ENCODE results near the gene DCP2.

DNA sequence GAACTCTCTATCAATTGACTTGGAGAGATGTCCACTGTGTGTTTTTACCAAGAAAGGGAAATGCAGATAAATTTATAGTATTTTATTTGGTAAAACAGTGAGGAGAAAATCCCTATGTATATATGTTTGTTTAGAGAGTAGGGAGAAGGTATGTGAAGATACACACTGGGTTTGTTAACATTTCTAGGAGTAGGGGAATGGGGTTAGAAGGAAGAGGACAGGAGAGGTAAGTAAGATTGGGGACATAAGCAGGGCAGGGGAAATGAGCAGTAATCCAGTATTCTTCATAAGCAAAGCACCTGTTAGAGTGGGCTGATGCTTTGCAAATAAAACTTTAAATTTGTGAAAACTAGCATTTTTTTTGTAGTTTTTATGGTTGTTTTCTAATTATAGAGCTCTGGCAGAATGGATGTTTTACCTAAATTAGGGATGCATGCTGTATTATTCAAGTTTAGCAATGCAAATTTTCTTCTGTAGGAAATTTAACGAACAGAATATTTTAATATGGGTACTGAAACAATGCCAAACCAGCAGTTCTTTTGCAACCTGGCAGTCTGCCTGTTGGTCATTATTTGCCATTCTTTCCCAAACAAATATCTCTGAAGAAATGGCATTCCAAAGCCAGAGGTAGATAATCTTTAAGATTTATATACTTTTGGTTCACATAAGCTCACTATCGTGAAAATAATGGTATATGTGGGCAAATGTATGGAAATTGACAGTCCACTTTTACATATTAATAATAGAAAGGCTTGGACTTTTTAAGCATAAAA, 19.4 kb upstream of the DCP2 start:
- TF ChIP-seq TCF3 (IDR thresholded peaks at IDR 0.05; ENCODE audit: borderline replicate concordance, insufficient read depth, low read depth, low read length): no peak
- TF ChIP-seq, protein P1, sequence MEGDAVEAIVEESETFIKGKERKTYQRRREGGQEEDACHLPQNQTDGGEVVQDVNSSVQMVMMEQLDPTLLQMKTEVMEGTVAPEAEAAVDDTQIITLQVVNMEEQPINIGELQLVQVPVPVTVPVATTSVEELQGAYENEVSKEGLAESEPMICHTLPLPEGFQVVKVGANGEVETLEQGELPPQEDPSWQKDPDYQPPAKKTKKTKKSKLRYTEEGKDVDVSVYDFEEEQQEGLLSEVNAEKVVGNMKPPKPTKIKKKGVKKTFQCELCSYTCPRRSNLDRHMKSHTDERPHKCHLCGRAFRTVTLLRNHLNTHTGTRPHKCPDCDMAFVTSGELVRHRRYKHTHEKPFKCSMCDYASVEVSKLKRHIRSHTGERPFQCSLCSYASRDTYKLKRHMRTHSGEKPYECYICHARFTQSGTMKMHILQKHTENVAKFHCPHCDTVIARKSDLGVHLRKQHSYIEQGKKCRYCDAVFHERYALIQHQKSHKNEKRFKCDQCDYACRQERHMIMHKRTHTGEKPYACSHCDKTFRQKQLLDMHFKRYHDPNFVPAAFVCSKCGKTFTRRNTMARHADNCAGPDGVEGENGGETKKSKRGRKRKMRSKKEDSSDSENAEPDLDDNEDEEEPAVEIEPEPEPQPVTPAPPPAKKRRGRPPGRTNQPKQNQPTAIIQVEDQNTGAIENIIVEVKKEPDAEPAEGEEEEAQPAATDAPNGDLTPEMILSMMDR (IDR thresholded peaks at IDR 0.05 in 2 of 3, conservative IDR thresholded peaks at IDR 0.05 in 1 of 3; ENCODE audit: control insufficient read depth in 2 of 3, extremely low read depth in 1 of 3, insufficient read depth in 1 of 3, low read depth in 3 of 3, low read length in 3 of 3): no peak
- no peak for TF ChIP-seq FOXM1 (IDR thresholded peaks at IDR 0.05; ENCODE audit: low read depth, low read length)
- TF ChIP-seq RFX5 (IDR thresholded peaks at IDR 0.05; ENCODE audit: low read depth, low read length): no peak
- TF ChIP-seq SP1 (IDR thresholded peaks at IDR 0.05; ENCODE audit: low read depth, low read length): no peak
- no peak for TF ChIP-seq SMARCA5 (IDR thresholded peaks at IDR 0.05)
- TF ChIP-seq RAD21 (IDR thresholded peaks at IDR 0.05; ENCODE audit: insufficient read depth, low read depth, low read length): no peak
- no peak for TF ChIP-seq ESRRA (IDR thresholded peaks at IDR 0.05; ENCODE audit: low read length)
- no peak for TF ChIP-seq JUND (IDR thresholded peaks at IDR 0.05; ENCODE audit: low read depth, low read length)
- TF ChIP-seq, protein P2, sequence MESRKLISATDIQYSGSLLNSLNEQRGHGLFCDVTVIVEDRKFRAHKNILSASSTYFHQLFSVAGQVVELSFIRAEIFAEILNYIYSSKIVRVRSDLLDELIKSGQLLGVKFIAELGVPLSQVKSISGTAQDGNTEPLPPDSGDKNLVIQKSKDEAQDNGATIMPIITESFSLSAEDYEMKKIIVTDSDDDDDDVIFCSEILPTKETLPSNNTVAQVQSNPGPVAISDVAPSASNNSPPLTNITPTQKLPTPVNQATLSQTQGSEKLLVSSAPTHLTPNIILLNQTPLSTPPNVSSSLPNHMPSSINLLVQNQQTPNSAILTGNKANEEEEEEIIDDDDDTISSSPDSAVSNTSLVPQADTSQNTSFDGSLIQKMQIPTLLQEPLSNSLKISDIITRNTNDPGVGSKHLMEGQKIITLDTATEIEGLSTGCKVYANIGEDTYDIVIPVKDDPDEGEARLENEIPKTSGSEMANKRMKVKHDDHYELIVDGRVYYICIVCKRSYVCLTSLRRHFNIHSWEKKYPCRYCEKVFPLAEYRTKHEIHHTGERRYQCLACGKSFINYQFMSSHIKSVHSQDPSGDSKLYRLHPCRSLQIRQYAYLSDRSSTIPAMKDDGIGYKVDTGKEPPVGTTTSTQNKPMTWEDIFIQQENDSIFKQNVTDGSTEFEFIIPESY (IDR thresholded peaks at IDR 0.05): no peak
- no peak for TF ChIP-seq TARDBP (IDR thresholded peaks at IDR 0.05; ENCODE audit: borderline replicate concordance)
- no peak for TF ChIP-seq YY1 (IDR thresholded peaks at IDR 0.05; ENCODE audit: low read depth, low read length)
- no peak for TF ChIP-seq EP300 (IDR thresholded peaks at IDR 0.05; ENCODE audit: borderline replicate concordance in 1 of 2, control insufficient read depth in 1 of 2, low read depth in 2 of 2, low read length in 2 of 2)
